ENCODE measurements around the gene NRP1.

Gene NRP1

DNA sequence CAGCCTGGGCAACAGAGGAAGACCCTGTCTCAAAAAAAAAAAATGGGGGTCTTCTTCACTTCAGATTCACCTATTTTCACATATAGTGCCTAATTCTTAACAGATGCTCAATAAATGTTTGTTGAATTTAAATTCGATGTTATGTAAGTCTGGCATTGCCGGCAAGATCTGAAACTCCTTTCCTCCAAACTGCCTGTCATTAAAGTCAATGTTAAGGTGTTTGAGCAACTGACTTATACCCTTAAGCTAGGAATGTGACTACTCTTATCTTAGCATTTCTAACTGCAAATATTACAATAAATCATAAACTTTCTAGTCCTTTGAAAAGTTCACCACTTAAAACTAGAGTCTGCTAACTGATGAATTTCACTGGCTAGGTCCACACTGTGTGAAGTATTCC is 95.2 kb downstream of the NRP1 start:
- H3K4me2 ChIP-seq, result 0 out of 22 replicates have a peak overlapping the region, but pooled peaks of 1 of the 11 experiments have one; percentile 59
- H3K4me3 ChIP-seq, result no peak overlapping the region
- H4K20me1 ChIP-seq, result peaks cover 0 to 100% (median 0%) of the 10 kb centered on the region in 11 experiments; a peak in 5 of 22 replicates
- no peak overlapping the region for H3K27ac ChIP-seq
- H3K9ac ChIP-seq, result no peak overlapping the region
- H3K9me3 ChIP-seq (replicated peaks in 1 of 11), result no peaks in the 10 kb centered on the region
- peaks cover 0 to 7% (median 0%) of the 10 kb centered on the region in 11 experiments; a peak in 1 of 22 replicates for H3K27me3 ChIP-seq
- peaks cover 22 to 46% (median 40%) of the 10 kb centered on the region in 10 experiments for H3K4me1 ChIP-seq
- no peak for TF ChIP-seq Cebpa-rat (IDR thresholded peaks at IDR 0.05)
- peaks cover 0 to 93% (median 0%) of the 10 kb centered on the region in 11 experiments; a peak in 6 of 22 replicates for H3K36me3 ChIP-seq

DNA sequence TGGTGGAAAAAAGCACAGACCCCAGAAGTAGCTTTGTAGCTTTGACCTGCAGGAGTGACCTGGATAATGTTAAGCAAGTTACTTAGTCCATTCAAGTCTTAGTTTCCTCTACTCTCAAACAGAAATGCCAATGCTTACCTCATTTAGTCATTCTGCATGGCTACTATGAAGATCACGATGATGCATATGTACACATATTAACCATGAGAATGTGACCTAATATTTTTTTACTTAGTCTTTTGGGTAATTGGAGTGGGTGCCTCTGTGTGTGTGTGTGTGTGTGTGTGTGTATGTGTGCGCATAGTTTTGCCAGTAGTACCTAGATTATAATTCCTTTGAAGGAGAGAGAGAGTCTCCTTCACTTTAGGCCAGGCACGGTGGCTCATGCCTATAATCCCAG is 95.8 kb downstream of the NRP1 start:
- no peak overlapping the region for H3K9ac ChIP-seq
- H3K4me2 ChIP-seq, result no peak overlapping the region
- peaks cover 0 to 100% (median 0%) of the 10 kb centered on the region in 11 experiments; a peak in 5 of 22 replicates for H4K20me1 ChIP-seq
- H3K36me3 ChIP-seq, result peaks cover 0 to 95% (median 0%) of the 10 kb centered on the region in 11 experiments; a peak in 6 of 22 replicates
- no peak for TF ChIP-seq Cebpa-rat (IDR thresholded peaks at IDR 0.05)
- no peak overlapping the region for H3K27ac ChIP-seq
- no peak overlapping the region for H3K4me3 ChIP-seq
- H3K9me3 ChIP-seq (replicated peaks in 1 of 11), result no peaks in the 10 kb centered on the region
- H3K27me3 ChIP-seq, result peaks cover 0 to 7% (median 0%) of the 10 kb centered on the region in 11 experiments; a peak in 1 of 22 replicates
- peaks cover 17 to 40% (median 34%) of the 10 kb centered on the region in 10 experiments for H3K4me1 ChIP-seq

DNA sequence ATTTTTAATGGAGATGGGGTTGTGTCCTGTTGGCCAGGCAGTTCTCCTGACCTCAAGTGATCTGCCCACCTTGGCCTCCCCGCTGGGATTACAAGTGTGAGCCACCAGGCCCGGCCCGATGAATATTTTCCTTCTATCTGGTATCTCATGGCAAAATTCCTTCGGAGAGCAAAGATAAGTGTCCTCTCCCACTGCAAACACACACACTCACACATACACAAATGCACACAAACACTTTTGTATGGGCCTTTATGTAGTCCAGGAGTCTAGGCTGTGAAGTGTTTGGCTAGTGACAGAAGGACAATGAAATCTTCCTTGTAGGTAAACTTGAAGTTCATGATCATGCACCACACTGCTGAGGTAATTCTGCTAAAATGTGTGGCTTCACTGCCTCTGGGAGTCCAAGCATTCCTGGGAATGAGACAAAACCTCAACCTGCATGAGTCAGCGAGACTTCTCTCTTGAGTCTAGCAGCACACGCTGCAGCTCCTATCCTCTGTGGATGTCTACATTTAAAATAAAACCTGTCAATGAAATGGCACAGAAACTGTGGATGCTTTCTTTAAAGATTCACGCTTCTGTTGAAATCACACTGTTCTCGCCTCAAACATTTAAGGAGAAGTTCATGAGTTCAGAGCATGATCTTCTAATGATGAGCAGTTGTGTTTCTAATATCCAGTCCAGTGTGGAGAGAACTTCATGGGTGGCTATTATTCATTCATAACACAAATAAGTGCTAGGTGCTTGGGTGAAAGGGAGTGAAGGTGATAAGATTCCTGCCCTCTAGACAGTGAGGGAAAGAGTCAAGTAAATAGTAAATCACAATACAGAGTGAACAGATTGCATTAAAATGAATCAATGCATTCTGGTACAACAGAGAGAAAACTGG is 96.5 kb downstream of the NRP1 start:
- Histone ChIP-seq H3K27ac (no peak overlapping the region), H3K4me1 (peaks cover 17 to 34% (median 28%) of the 10 kb centered on the region in 10 experiments), H3K9me3 (replicated peaks in 1 of 11) (no peaks in the 10 kb centered on the region)

GRCh38 chr10:33236916-33237315 is 97.6 kb downstream of the NRP1 start:
- no peaks in the 10 kb centered on the region for H3K27me3 ChIP-seq
- no peak for TF ChIP-seq Cebpa-rat (IDR thresholded peaks at IDR 0.05)
- H3K27ac ChIP-seq, result no peak overlapping the region
- H4K20me1 ChIP-seq, result peaks cover 0 to 100% (median 0%) of the 10 kb centered on the region in 11 experiments; a peak in 6 of 22 replicates
- no peak overlapping the region for H3K4me2 ChIP-seq
- H3K36me3 ChIP-seq, result peaks cover 0 to 98% (median 0%) of the 10 kb centered on the region in 11 experiments; a peak in 6 of 22 replicates
- H3K4me3 ChIP-seq, result no peak overlapping the region
- no peaks in the 10 kb centered on the region for H3K9me3 ChIP-seq (replicated peaks in 1 of 11)
- H3K9ac ChIP-seq, result no peak overlapping the region
- peaks cover 14 to 23% (median 20%) of the 10 kb centered on the region in 10 experiments for H3K4me1 ChIP-seq

More for the DNA sequence above, 96.5 kb downstream of the NRP1 start:
- H3K9ac ChIP-seq, result no peak overlapping the region
- H3K36me3 ChIP-seq, result peaks cover 0 to 97% (median 0%) of the 10 kb centered on the region in 11 experiments; a peak in 6 of 22 replicates
- no peak for TF ChIP-seq Cebpa-rat (IDR thresholded peaks at IDR 0.05)
- H3K4me3 ChIP-seq, result no peak overlapping the region
- H3K4me2 ChIP-seq, result no peak overlapping the region
- H4K20me1 ChIP-seq, result peaks cover 0 to 100% (median 0%) of the 10 kb centered on the region in 11 experiments; a peak in 6 of 22 replicates
- peaks cover 0 to 6% (median 0%) of the 10 kb centered on the region in 11 experiments; a peak in 1 of 22 replicates for H3K27me3 ChIP-seq

DNA sequence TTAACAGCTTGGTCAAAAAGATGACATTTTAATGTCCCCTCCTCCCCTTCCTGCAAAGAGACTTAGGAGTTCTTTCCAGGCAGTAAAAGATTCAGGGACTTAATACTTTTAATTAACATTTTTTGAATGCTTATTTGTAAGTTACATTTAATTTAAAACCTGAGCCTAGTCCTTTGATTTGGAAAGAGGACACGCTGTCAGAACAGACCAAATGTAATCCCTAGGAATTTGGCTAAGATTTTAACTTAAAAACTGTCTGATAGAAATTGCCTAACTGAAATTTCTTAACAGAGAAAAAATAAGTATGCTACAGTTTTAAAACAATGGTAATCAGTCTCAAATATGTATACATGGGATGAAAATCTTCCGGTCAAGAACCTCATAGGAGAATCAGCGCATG is 98.5 kb downstream of the NRP1 start:
- H3K4me2 ChIP-seq, result no peak overlapping the region
- peaks cover 0 to 100% (median 0%) of the 10 kb centered on the region in 11 experiments; a peak in 6 of 22 replicates for H3K36me3 ChIP-seq
- no peak overlapping the region for H3K27ac ChIP-seq
- no peaks in the 10 kb centered on the region for H3K27me3 ChIP-seq
- H3K4me3 ChIP-seq, result no peak overlapping the region
- H3K4me1 ChIP-seq, result peaks cover 4 to 14% (median 11%) of the 10 kb centered on the region in 10 experiments; a peak in 19 of 20 replicates
- H3K9me3 ChIP-seq (replicated peaks in 1 of 11), result no peaks in the 10 kb centered on the region
- no peak overlapping the region for H3K9ac ChIP-seq
- H4K20me1 ChIP-seq, result peaks cover 0 to 100% (median 0%) of the 10 kb centered on the region in 11 experiments; a peak in 6 of 22 replicates
- TF ChIP-seq Cebpa-rat (IDR thresholded peaks at IDR 0.05), result no peak

GRCh38 chr10:33235251-33235884 is 99.1 kb downstream of the NRP1 start:
- Histone ChIP-seq H4K20me1 (peaks cover 0 to 100% (median 0%) of the 10 kb centered on the region in 11 experiments; a peak in 6 of 22 replicates), H3K27me3 (no peaks in the 10 kb centered on the region), H3K36me3 (peaks cover 0 to 100% (median 0%) of the 10 kb centered on the region in 11 experiments; a peak in 6 of 22 replicates), H3K4me3 (no peak overlapping the region), H3K4me1 (peaks cover 0 to 8% (median 5%) of the 10 kb centered on the region in 10 experiments; a peak in 16 of 20 replicates), H3K27ac (no peak overlapping the region), H3K4me2 (no peak overlapping the region), H3K9me3 (replicated peaks in 1 of 11) (no peaks in the 10 kb centered on the region), H3K9ac (no peak overlapping the region)
- no peak for TF ChIP-seq Cebpa-rat (IDR thresholded peaks at IDR 0.05)

DNA sequence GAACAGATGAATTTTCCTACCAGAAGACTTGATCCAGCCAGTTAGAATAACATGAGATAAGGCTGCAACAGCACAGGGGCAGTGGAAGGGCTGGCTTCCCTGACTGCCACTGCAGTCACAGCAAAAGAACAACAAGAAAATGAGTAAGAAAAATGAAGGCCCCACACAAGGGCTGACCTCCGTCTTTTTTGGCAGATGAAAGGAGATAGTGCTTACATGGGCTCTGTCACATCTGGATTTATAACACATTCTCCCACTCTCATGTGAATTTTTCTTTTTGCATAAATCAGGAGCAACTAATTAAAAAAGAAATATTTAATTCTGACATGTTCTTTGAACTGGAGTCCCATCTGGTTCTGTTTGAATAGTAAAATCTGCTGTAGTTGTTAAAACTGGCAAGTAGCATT is 99.6 kb downstream of the NRP1 start:
- Histone ChIP-seq H3K27me3 (no peaks in the 10 kb centered on the region), H3K4me3 (no peak overlapping the region), H3K9me3 (replicated peaks in 1 of 11) (no peaks in the 10 kb centered on the region), H3K36me3 (peaks cover 0 to 100% (median 0%) of the 10 kb centered on the region in 11 experiments; a peak in 6 of 22 replicates), H3K27ac (no peak overlapping the region), H3K4me2 (no peak overlapping the region), H4K20me1 (peaks cover 0 to 100% (median 0%) of the 10 kb centered on the region in 11 experiments; a peak in 6 of 22 replicates), H3K4me1 (peaks cover 0 to 2% (median 0%) of the 10 kb centered on the region in 10 experiments; a peak in 6 of 20 replicates), H3K9ac (no peak overlapping the region)
- TF ChIP-seq Cebpa-rat (IDR thresholded peaks at IDR 0.05), result no peak

GRCh38 chr10:33233635-33234034 is 100.8 kb downstream of the NRP1 start:
- Histone ChIP-seq H3K27me3 (no peaks in the 10 kb centered on the region), H3K4me2 (no peak overlapping the region), H3K36me3 (peaks cover 0 to 99% (median 0%) of the 10 kb centered on the region in 11 experiments; a peak in 6 of 22 replicates), H3K9me3 (replicated peaks in 1 of 11) (no peaks in the 10 kb centered on the region), H3K4me1 (no peaks in the 10 kb centered on the region; a peak in 1 of 20 replicates), H3K27ac (no peak overlapping the region), H3K4me3 (no peak overlapping the region), H4K20me1 (peaks cover 0 to 100% (median 0%) of the 10 kb centered on the region in 11 experiments; a peak in 6 of 22 replicates), H3K9ac (no peak overlapping the region)
- no peak for TF ChIP-seq Cebpa-rat (IDR thresholded peaks at IDR 0.05)
